Activated naive CD8-positive, alpha-beta T cell (primary cell): ENCODE data around the gene PDAP1.

Experiments used
- H3K27ac Mint-ChIP-seq: one replicate; pipeline ENCODE4 v1.8.0; 2021; ENCODE audit warnings: mixed read lengths
- H3K27me3 Mint-ChIP-seq: one replicate; pipeline ENCODE4 v1.8.0; 2021; ENCODE audit warnings: mixed read lengths
- H3K36me3 Mint-ChIP-seq: one replicate; pipeline ENCODE4 v1.8.0; 2021; ENCODE audit warnings: mixed read lengths
- H3K4me1 Mint-ChIP-seq: one replicate; pipeline ENCODE4 v1.8.0; 2021; ENCODE audit warnings: low read depth, mixed read lengths
- H3K4me3 Mint-ChIP-seq: one replicate; pipeline ENCODE4 v1.8.0; 2021; ENCODE audit warnings: mild to moderate bottlenecking, mixed read lengths
- H3K9me3 Mint-ChIP-seq: one replicate; pipeline ENCODE4 v1.8.0; 2021; ENCODE audit warnings: low read depth, mixed read lengths

Gene PDAP1

DNA sequence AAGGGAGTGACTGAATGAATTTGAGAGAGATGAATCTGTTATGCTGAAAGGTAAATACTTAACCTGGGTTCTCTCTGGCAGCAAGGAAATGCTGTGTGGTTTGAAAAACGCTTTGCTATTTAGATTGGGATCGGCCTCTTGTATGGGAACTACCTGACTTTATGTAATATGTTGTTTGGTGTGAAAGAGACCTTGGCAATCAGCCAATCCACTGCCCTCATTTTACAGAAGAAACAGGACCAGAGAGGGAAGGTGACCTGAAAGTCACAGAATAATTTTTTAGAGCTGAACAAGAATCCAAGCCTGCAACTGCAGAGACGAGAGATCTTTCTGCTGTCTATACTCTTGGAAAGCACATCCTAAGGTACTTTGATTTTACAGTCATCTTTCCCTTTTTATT is 1.4 kb upstream of the PDAP1 start:
- H3K36me3 Mint-ChIP-seq, result peaks cover 2% of the 10 kb centered on the region
- H3K4me1 Mint-ChIP-seq, result peaks cover 50% of the 10 kb centered on the region
- H3K27ac Mint-ChIP-seq, result peak overlapping the region; percentile 99
- no peaks in the 10 kb centered on the region for H3K27me3 Mint-ChIP-seq
- H3K9me3 Mint-ChIP-seq, result no peaks in the 10 kb centered on the region
- H3K4me3 Mint-ChIP-seq, result peak overlapping the region; percentile 97

DNA sequence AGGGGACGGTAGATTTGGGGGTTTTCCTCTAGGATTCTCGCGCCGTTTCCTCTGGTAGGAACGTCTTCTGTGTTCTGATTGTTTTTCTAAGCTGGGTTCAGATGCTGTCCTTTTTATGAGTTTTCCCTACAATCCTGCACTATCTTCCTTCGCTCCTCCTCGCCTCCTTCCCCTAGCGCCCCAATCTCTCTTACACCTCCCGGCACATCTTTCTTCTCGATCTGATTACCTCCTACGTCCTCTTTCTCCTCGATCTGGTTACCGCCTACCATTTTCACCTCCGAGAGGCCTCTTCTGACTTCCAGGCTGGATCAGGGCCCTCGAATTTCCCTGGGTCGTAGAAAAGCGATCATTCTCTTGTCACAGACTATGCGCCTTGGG is 785 bp upstream of the PDAP1 start:
- Mint-ChIP-seq H3K4me3 (peak overlapping the region; percentile 97), H3K27me3 (no peaks in the 10 kb centered on the region), H3K27ac (peak overlapping the region; percentile 99), H3K4me1 (peaks cover 51% of the 10 kb centered on the region), H3K36me3 (peaks cover 2% of the 10 kb centered on the region), H3K9me3 (no peaks in the 10 kb centered on the region)

DNA sequence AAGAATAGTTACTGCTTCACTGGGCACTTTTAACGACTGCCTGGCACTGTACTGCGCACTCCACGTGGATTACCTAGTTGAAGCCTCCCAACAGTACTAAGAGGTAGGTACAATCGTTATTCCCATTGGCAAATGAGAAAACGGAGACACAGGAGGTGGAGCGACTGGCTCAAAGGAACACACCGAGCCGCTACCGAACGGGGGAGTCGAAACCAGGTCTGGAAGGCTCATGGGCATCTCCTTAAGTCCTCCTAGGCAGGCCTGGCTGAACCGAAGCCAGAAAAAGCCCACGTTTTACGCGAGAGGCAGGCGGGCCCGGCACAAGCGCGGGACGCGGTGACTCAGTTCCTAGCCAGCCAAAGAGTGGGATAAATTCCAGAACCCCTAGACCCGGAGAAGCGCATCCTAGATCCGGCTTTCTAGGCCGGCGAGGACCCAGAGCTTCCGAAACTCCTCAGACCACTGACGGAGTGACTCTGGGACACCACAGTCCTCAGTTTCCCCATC is 472 bp downstream of the PDAP1 start:
- Mint-ChIP-seq H3K36me3 (peaks cover 2% of the 10 kb centered on the region), H3K27me3 (no peaks in the 10 kb centered on the region), H3K4me3 (peak overlapping the region; percentile 97), H3K4me1 (peaks cover 54% of the 10 kb centered on the region), H3K9me3 (no peaks in the 10 kb centered on the region), H3K27ac (peak overlapping the region; percentile 99)

DNA sequence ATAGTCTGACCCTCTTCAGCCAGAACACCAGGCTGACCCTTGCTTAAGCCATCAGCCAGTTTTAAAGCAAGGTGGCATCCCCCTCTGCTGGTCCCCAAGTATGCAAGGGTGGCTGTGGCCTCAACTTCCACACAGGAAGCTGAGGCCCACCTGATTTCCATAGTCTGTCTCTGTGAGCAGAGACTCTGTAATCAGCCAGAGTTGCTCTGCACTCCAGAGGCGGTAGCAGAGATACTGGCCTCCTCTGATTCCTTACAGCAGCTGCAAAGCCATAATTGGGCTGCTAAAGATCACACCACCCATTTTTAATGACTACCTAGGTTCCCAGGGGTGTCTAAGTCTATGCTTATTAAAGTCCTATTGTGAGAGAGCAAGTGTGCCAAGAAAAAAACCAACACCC is 1.8 kb downstream of the PDAP1 start:
- H3K9me3 Mint-ChIP-seq, result no peaks in the 10 kb centered on the region
- H3K36me3 Mint-ChIP-seq, result peaks cover 4% of the 10 kb centered on the region

DNA sequence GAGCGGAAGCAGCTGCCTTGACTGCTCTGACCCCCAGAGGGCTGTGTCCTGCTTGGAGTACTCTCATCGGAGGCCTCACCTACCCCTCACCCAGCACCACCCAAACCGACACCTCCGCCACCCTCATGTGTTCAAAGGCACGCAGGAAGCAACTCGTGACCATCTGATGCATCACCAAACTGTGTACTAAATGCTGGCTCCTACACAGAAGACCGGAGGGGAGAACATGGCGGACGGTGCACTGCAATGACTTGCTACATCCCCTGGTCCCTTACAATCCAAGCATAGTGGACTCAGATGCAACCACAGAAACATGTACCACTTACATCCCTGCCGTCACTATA is 3.4 kb downstream of the PDAP1 start:
- Mint-ChIP-seq H3K4me1 (peaks cover 37% of the 10 kb centered on the region), H3K4me3 (no peak overlapping the region), H3K9me3 (no peaks in the 10 kb centered on the region), H3K36me3 (peaks cover 4% of the 10 kb centered on the region), H3K27me3 (no peaks in the 10 kb centered on the region), H3K27ac (peak overlapping the region; percentile 28)

More for the DNA sequence above, 1.8 kb downstream of the PDAP1 start:
- Mint-ChIP-seq H3K27me3 (no peaks in the 10 kb centered on the region), H3K27ac (peak overlapping the region; percentile 99), H3K4me3 (peak overlapping the region; percentile 97), H3K4me1 (peaks cover 49% of the 10 kb centered on the region)

DNA sequence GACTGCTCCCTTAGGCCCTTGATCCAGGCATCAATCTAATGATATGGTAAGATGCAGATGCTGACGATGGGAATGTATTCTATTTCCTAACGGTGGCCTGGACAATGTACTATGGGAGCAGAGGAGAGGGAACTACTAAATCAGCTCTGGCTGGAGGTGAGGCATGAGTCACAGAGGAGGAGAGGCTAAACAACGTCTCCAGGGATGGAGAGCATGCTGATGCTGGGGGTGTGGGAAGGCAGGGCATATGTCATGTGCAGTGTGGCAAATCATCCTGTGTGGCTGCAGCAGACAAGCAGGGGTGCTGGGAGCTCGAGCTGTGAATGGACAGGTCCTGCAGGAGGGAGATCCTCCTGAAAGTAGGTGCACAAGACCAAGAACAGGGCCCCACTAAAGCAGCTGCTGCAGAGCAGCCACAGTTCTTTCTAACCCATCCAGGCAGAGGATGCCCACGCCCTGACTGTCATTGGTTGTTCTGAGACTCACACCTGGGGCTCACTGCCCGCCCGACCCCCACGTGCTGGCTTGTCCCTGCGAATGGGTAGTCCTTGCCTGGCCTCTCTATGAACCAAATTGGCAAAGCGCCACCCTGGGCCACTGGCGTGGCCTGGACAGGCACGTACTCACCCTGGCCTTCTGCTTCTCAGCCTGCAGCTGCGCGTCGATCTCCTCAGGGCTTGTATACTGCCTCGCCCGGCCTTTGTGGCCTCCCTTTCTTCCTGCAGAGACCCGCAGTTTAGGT is 4.0 kb downstream of the PDAP1 start:
- no peaks in the 10 kb centered on the region for H3K27me3 Mint-ChIP-seq
- H3K36me3 Mint-ChIP-seq, result peaks cover 4% of the 10 kb centered on the region
- H3K4me1 Mint-ChIP-seq, result peaks cover 34% of the 10 kb centered on the region
- H3K27ac Mint-ChIP-seq, result peak overlapping the region; percentile 77
- no peak overlapping the region for H3K4me3 Mint-ChIP-seq
- H3K9me3 Mint-ChIP-seq, result no peaks in the 10 kb centered on the region

DNA sequence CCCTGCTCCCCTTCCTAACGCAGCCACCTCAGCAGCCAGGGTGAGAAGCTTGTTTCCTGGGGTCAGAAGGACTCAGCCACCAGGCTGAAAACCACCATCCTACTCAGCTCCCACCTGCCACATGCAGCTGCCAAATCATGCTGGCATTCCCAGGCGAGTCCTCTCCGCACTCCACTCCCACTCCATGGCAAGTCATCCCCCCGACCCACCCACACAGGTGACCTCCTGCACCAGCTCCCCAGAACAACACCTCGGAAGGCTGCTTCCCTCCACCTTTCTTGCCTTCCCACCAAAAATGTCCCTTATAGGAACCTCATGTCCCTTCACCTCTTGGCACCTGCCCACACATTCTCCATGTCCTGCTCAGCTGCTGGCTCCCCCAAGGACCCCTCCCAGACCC is 4.6 kb downstream of the PDAP1 start:
- peak overlapping the region; percentile 77 for H3K27ac Mint-ChIP-seq
- peaks cover 34% of the 10 kb centered on the region for H3K4me1 Mint-ChIP-seq
- H3K36me3 Mint-ChIP-seq, result peaks cover 5% of the 10 kb centered on the region
- H3K9me3 Mint-ChIP-seq, result no peaks in the 10 kb centered on the region
- H3K27me3 Mint-ChIP-seq, result no peaks in the 10 kb centered on the region
- H3K4me3 Mint-ChIP-seq, result no peak overlapping the region

DNA sequence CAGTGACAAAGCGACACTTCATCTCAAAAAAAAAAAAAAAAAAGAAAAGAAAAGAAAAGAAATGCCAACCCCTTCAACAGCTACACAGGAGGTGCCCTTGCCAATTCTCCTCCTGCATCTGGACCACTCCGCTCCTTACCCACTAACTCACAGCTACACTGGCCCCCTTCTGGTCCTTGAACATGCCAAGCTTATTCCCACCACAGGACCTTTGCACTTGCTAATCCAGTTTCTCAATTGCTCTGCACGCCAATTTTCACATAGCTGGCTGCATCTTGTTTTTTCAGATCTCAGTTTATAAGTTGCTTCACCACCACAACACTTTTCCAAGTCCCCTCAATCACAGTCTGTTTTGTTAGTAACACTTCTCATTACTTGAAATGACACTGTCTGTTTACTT is 5.5 kb downstream of the PDAP1 start:
- peak overlapping the region; percentile 4 for H3K27ac Mint-ChIP-seq
- H3K27me3 Mint-ChIP-seq, result no peaks in the 10 kb centered on the region
- H3K4me3 Mint-ChIP-seq, result no peak overlapping the region
- H3K9me3 Mint-ChIP-seq, result no peaks in the 10 kb centered on the region
- H3K4me1 Mint-ChIP-seq, result peaks cover 34% of the 10 kb centered on the region
- H3K36me3 Mint-ChIP-seq, result peaks cover 6% of the 10 kb centered on the region

DNA sequence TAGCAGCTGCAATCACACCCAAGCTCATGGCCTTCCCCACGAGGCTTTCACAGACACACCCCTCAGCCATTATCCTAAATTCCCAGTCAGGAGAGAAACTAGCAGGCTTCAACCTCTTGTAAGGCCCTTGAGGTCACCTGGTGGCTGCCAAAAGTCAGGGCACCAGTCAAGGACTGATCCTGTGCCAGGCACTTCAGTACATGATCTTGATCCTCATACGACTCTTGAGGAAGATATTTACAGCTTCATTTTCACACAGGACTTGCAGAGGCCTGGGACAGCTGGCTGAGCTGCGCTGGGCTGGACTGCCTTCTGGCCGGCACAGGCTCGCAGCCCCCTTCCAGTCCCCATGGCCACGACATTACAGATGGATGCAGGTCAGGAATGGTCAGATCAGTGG is 8.8 kb downstream of the PDAP1 start:
- H3K4me3 Mint-ChIP-seq, result no peak overlapping the region
- H3K9me3 Mint-ChIP-seq, result no peaks in the 10 kb centered on the region
- peaks cover 14% of the 10 kb centered on the region for H3K4me1 Mint-ChIP-seq
- H3K27ac Mint-ChIP-seq, result peak overlapping the region; percentile 16
- H3K36me3 Mint-ChIP-seq, result peaks cover 6% of the 10 kb centered on the region
- no peaks in the 10 kb centered on the region for H3K27me3 Mint-ChIP-seq

DNA sequence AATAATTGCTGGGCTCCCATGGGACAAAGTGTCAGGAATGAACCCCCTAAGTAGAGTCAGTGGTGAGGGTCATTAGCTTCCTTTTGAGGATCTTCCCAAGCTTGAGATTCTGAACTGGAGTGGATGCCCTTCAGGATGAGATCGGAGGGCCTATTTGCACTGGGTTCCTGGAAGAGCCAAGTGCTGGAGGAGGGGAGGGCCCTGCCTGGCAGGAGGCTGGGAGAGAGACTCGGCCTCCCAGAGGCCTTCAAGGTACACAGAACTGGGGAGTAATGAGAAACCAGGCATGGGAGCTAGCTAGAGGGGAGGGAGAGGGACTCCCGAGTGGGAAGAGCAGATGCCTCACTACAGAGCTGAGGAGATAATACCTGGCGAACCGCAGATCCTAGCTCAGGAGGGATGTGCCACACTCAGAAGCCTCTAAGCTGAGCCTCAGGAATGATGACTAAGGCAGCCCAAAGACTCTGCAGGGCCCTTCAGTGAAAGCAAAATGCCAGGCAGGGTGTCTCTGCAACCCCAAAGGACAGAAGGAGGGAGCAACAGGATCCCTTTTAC is 9.4 kb downstream of the PDAP1 start:
- H3K27ac Mint-ChIP-seq, result peak overlapping the region; percentile 50
- H3K9me3 Mint-ChIP-seq, result no peaks in the 10 kb centered on the region
- H3K36me3 Mint-ChIP-seq, result peaks cover 6% of the 10 kb centered on the region
- H3K4me3 Mint-ChIP-seq, result no peak overlapping the region
- no peaks in the 10 kb centered on the region for H3K27me3 Mint-ChIP-seq
- peaks cover 12% of the 10 kb centered on the region for H3K4me1 Mint-ChIP-seq

DNA sequence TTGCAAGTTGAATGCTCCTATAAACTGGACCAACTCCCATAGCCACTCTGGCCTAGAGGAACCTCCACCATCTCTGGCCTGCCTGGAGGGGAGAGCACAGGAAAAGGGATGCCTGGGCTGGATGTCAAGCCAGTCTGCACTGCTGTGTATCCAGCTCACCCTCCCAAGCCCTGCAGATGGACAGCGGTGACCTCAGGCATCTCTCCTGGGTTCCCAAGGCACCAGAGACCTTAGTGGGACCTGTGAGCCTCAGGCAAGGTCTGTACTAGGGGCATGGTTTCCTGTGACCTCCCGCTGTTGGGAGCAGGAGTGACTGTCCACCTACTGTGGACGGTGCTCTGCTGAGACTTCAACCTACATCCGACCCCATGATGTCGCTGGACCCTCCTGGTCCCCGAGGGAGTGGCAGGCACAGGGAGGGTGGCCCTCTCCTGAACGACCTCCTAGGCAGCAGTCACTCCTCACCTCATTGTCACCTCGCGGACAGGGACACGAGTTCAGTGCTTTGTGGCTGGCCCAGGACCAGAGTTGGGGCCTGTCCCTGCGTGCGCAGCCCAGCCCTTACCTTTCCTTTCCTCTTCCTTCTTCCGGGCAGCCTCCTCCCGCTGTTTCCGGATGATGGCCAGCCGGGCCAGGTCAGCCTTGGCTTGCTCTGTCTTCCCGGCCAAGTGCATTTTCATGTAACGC is 11.0 kb downstream of the PDAP1 start:
- peak overlapping the region; percentile 76 for H3K27ac Mint-ChIP-seq
- H3K4me1 Mint-ChIP-seq, result peaks cover 18% of the 10 kb centered on the region
- H3K27me3 Mint-ChIP-seq, result no peaks in the 10 kb centered on the region
- peaks cover 2% of the 10 kb centered on the region for H3K36me3 Mint-ChIP-seq
- no peak overlapping the region for H3K4me3 Mint-ChIP-seq
- H3K9me3 Mint-ChIP-seq, result no peaks in the 10 kb centered on the region

DNA sequence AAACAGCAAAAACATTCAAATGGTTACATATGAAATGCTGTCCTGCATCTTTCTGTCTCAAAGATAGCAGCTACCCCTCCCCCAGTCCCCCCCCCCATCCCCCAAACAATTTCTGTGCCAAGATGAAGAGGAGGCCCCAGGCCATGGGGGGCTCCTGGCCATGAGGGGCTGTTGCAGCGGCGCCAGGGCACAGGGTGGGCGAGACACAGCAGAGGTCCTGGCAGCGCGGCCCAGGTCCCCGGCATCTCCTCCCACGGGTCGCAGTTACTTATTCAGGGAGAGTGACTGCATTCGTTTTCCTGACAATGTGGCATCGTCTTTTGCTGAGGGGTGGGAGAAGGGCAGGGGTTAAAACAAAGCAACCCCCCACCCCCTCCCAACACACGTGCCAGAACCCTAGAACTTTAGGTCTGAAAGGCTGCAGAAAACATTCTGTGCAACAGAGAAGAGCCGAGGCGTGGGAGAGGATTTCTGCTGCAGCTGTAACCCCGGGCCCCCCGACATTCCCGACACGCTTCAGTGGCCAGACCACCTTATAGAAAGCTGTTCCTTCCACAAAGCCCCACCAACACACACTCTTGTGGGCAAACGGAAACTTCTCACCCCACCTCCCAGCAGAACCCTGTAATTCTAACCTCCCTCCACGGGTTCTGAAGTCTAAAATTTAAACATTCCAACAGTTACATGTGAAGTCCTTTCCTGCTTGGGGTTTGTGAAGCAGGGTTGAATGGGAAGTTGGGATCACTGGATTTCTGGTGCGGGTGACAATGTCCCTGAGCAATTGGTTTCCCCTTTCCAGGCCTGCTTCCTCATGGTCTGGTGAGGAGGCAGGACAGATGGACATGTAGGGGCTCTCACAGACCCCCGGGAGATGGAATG is 11.7 kb downstream of the PDAP1 start:
- H3K4me3 Mint-ChIP-seq, result no peak overlapping the region
- H3K36me3 Mint-ChIP-seq, result peaks cover 2% of the 10 kb centered on the region
- peaks cover 21% of the 10 kb centered on the region for H3K4me1 Mint-ChIP-seq
- H3K27ac Mint-ChIP-seq, result peak overlapping the region; percentile 46
- no peaks in the 10 kb centered on the region for H3K27me3 Mint-ChIP-seq
- no peaks in the 10 kb centered on the region for H3K9me3 Mint-ChIP-seq

DNA sequence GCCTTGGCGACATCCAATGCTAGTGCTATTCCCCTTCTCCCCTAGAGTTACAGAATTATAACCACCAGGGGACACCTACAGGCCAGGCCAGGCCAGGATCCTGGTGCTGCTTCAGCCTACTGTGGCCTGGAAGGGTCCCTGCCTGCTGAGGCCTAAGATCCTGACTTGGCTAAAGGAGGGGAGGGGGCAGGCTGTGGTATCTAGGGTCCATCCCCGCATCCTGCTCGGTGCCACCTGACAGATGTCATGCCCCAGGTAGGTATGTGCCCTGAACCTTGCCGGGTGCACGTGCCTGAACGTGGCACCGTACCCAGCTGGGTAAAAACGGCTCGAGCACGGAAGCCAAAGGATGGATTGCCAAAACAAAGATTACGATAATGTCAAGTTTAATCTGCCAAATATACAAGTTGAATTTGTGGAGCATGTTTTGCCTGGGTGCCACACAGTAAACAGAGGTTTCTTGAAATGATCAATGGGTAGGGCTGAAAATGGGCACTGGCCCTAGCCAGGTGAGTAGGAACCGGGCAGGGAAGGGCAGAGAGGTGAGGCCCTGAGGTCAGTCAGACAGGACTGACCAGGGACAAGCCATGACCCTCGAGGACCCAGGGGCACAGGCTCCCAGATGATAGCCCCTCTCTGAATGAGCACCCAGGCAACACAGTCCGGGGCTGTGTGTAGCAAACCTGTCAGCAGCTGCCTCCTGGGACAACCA is 12.6 kb downstream of the PDAP1 start:
- H3K27ac Mint-ChIP-seq, result peak overlapping the region; percentile 46
- H3K36me3 Mint-ChIP-seq, result peaks cover 2% of the 10 kb centered on the region
- peaks cover 19% of the 10 kb centered on the region for H3K4me1 Mint-ChIP-seq
- H3K9me3 Mint-ChIP-seq, result no peaks in the 10 kb centered on the region
- no peak overlapping the region for H3K4me3 Mint-ChIP-seq
- H3K27me3 Mint-ChIP-seq, result no peaks in the 10 kb centered on the region

DNA sequence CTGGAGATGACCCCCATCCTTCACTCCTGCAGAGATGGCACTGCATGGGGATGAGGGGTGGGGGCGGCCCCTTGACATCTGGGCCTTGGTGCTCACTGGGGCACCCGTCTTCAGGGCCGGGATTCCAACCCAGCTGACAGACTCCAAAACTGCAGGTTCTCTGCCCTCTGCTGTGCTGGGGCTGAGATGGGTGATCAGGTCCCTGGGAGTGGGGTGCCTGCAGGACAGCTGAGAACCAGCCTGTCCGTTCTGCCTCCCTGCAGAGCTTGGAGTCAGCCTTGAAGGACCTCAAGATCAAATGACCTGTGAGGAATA is 14.3 kb downstream of the PDAP1 start:
- Mint-ChIP-seq H3K27me3 (no peaks in the 10 kb centered on the region), H3K36me3 (peaks cover 2% of the 10 kb centered on the region), H3K4me1 (peaks cover 19% of the 10 kb centered on the region), H3K9me3 (no peaks in the 10 kb centered on the region), H3K4me3 (no peak overlapping the region), H3K27ac (no peak overlapping the region)
